Measurements from ENCODE around the gene PLBD2.
"Not testable (repeated sequence)": the region's sequence is repeated elsewhere in the genome, so short reads cannot be mapped to it uniquely, and the experiment has no call there.

Gene PLBD2

GRCh38 chr12:113334786-113335539, 23.4 kb upstream of the PLBD2 start, which contains the start of gene SLC8B1:
TSS of gene SLC8B1 (minus strand) at chr12:113335109. CDS start at chr12:113332878, 2,231 bp downstream.
- peak; percentile 79 for DNase-seq (ENCODE audit: low read depth, low spot score)

GRCh38 chr12:113339540-113339939, 18.8 kb upstream of the PLBD2 start:
- DNase-seq (ENCODE audit: low read depth, low spot score), result no peak

GRCh38 chr12:113340061-113340460, 18.3 kb upstream of the PLBD2 start:
- DNase-seq (ENCODE audit: low read depth, low spot score), result no peak

- DNase-seq (ENCODE audit: low read depth, low spot score), result no peak
Measured at GRCh38 chr12:113341535-113341934, 16.9 kb upstream of the PLBD2 start.

- no peak for DNase-seq (ENCODE audit: low read depth, low spot score)
Measured at GRCh38 chr12:113345318-113345717, 13.1 kb upstream of the PLBD2 start.

- DNase-seq (ENCODE audit: low read depth, low spot score), result no peak
Measured at GRCh38 chr12:113346353-113346752, 12.0 kb upstream of the PLBD2 start.

- no peak for DNase-seq (ENCODE audit: low read depth, low spot score)
Measured at GRCh38 chr12:113347107-113347506, 11.3 kb upstream of the PLBD2 start.

- DNase-seq (ENCODE audit: low read depth, low spot score), result no peak
Measured at GRCh38 chr12:113347892-113348291, 10.5 kb upstream of the PLBD2 start.

GRCh38 chr12:113348849-113349536, 9.4 kb upstream of the PLBD2 start:
- no peak for DNase-seq (ENCODE audit: low read depth, low spot score)

- DNase-seq (ENCODE audit: low read depth, low spot score), result no peak
Measured at GRCh38 chr12:113351089-113351488, 7.3 kb upstream of the PLBD2 start.

GRCh38 chr12:113354192-113354591, 4.2 kb upstream of the PLBD2 start:
- not testable (repeated sequence) for DNase-seq (ENCODE audit: low read depth, low spot score)

- no peak for DNase-seq (ENCODE audit: low read depth, low spot score)
Measured at GRCh38 chr12:113359133-113359938, 949 bp downstream of the PLBD2 start.

- no peak for DNase-seq (ENCODE audit: low read depth, low spot score)
Measured at GRCh38 chr12:113359939-113360748, 1.8 kb downstream of the PLBD2 start.

GRCh38 chr12:113361574-113362370, 3.4 kb downstream of the PLBD2 start:
- DNase-seq (ENCODE audit: low read depth, low spot score), result no peak

GRCh38 chr12:113364698-113365097, 6.3 kb downstream of the PLBD2 start:
- DNase-seq (ENCODE audit: low read depth, low spot score), result no peak

GRCh38 chr12:113365639-113366395, 7.4 kb downstream of the PLBD2 start:
- no peak for DNase-seq (ENCODE audit: low read depth, low spot score)

GRCh38 chr12:113366827-113367226, 8.4 kb downstream of the PLBD2 start:
- no peak for DNase-seq (ENCODE audit: low read depth, low spot score)

GRCh38 chr12:113368331-113368730, 9.9 kb downstream of the PLBD2 start:
- no peak for DNase-seq (ENCODE audit: low read depth, low spot score)

- DNase-seq (ENCODE audit: low read depth, low spot score), result no peak
Measured at GRCh38 chr12:113369391-113369985, 11.1 kb downstream of the PLBD2 start.

Measured in activated CD4-positive, CD25-positive, alpha-beta regulatory T cell treated with anti-CD3 and anti-CD28 coated beads, Interleukin-2, amount 50 U/mL, for 16 hours (primary cell).